ENCODE data around the gene FOCAD.

DNA sequence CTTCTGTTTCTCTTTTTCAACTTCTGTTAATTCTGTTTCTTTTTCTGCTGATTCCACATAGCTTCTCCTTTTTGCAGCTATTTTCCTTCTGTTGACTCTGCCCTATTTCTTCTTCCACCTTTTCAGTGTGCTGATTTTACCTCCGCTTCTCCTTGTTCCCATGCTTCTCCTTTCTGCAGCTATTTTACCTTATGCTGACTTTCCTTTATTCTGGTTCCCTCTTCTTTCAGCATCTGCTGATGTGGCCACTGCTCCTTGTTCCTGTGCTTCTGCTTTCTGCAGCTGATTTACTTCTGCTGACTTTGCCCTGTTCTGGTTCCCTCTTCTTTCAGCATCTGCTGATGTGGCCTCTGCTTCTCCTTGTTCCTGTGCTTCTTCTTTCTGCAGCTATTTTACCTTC, 288.6 kb downstream of the FOCAD start:
- TF ChIP-seq, protein P1, sequence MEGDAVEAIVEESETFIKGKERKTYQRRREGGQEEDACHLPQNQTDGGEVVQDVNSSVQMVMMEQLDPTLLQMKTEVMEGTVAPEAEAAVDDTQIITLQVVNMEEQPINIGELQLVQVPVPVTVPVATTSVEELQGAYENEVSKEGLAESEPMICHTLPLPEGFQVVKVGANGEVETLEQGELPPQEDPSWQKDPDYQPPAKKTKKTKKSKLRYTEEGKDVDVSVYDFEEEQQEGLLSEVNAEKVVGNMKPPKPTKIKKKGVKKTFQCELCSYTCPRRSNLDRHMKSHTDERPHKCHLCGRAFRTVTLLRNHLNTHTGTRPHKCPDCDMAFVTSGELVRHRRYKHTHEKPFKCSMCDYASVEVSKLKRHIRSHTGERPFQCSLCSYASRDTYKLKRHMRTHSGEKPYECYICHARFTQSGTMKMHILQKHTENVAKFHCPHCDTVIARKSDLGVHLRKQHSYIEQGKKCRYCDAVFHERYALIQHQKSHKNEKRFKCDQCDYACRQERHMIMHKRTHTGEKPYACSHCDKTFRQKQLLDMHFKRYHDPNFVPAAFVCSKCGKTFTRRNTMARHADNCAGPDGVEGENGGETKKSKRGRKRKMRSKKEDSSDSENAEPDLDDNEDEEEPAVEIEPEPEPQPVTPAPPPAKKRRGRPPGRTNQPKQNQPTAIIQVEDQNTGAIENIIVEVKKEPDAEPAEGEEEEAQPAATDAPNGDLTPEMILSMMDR (conservative IDR thresholded peaks at IDR 0.05 in 1 of 2, IDR thresholded peaks at IDR 0.05 in 1 of 2; ENCODE audit: extremely low read depth in 1 of 2, insufficient read depth in 1 of 2, low read depth in 1 of 2, low read length in 2 of 2), result no peak
- TF ChIP-seq EZH2 (IDR thresholded peaks at IDR 0.05; ENCODE audit: borderline replicate concordance, low read length), result no peak
